ENCODE measurements around the gene GRIN3B.

The GRIN3B gene

GRCh38 chr19:1026783-1027649, 26.8 kb downstream of the GRIN3B start:
- DNase-seq = no peak
- Mint-ChIP-seq H3K27ac (peak overlapping the region; percentile 61), H3K4me1 (peaks cover 18% of the 10 kb centered on the region), H3K4me3 (peak overlapping the region; percentile 91), H3K9me3 (no peaks in the 10 kb centered on the region), H3K36me3 (ENCODE audit: low read depth) (peaks cover 10% of the 10 kb centered on the region), H3K27me3 (ENCODE audit: low read depth, poor library complexity) (no peaks in the 10 kb centered on the region)
- TF ChIP-seq CTCF (IDR thresholded peaks at IDR 0.05) = no peak

GRCh38 chr19:1027650-1028061, 27.4 kb downstream of the GRIN3B start:
- Mint-ChIP-seq H3K4me3 (peak overlapping the region; percentile 91), H3K27me3 (ENCODE audit: low read depth, poor library complexity) (no peaks in the 10 kb centered on the region), H3K4me1 (peaks cover 18% of the 10 kb centered on the region), H3K36me3 (ENCODE audit: low read depth) (peaks cover 17% of the 10 kb centered on the region), H3K9me3 (no peaks in the 10 kb centered on the region), H3K27ac (no peak overlapping the region)
- no peak for DNase-seq
- TF ChIP-seq CTCF (IDR thresholded peaks at IDR 0.05) = no peak

- TF ChIP-seq CTCF (IDR thresholded peaks at IDR 0.05) = no peak
- Mint-ChIP-seq H3K4me3 (peak overlapping the region; percentile 91), H3K9me3 (no peaks in the 10 kb centered on the region), H3K27ac (peak overlapping the region; percentile 36), H3K36me3 (ENCODE audit: low read depth) (peaks cover 22% of the 10 kb centered on the region), H3K27me3 (ENCODE audit: low read depth, poor library complexity) (no peaks in the 10 kb centered on the region), H3K4me1 (peaks cover 18% of the 10 kb centered on the region)
- peak; percentile 79 for DNase-seq
Measured at GRCh38 chr19:1028062-1028926, 28.1 kb downstream of the GRIN3B start.

GRCh38 chr19:1032264-1032867, 32.1 kb downstream of the GRIN3B start:
- peaks cover 13% of the 10 kb centered on the region for H3K4me1 Mint-ChIP-seq
- H3K9me3 Mint-ChIP-seq = no peaks in the 10 kb centered on the region
- TF ChIP-seq CTCF (IDR thresholded peaks at IDR 0.05) = no peak
- no peak overlapping the region for H3K4me3 Mint-ChIP-seq
- peaks cover 43% of the 10 kb centered on the region for H3K36me3 Mint-ChIP-seq (ENCODE audit: low read depth)
- no peak for DNase-seq
- no peaks in the 10 kb centered on the region for H3K27me3 Mint-ChIP-seq (ENCODE audit: low read depth, poor library complexity)
- H3K27ac Mint-ChIP-seq = no peak overlapping the region

- TF ChIP-seq CTCF (IDR thresholded peaks at IDR 0.05) = no peak
- peaks cover 24% of the 10 kb centered on the region for H3K4me1 Mint-ChIP-seq
- no peaks in the 10 kb centered on the region for H3K27me3 Mint-ChIP-seq (ENCODE audit: low read depth, poor library complexity)
- H3K27ac Mint-ChIP-seq = no peak overlapping the region
- peaks cover 50% of the 10 kb centered on the region for H3K36me3 Mint-ChIP-seq (ENCODE audit: low read depth)
- no peaks in the 10 kb centered on the region for H3K9me3 Mint-ChIP-seq
- no peak for DNase-seq
- no peak overlapping the region for H3K4me3 Mint-ChIP-seq
Measured at GRCh38 chr19:1035998-1036621, 35.9 kb downstream of the GRIN3B start.

Data from nephron progenitor cell (in vitro differentiated cells).